ENCODE data around the gene ELMOD3. TPM values are rescaled to one million over a fixed set of nuclear protein-coding genes. Genes with fewer than 3 reads are reported as not detected.
A peak's percentile ranks its signal among the peaks of the same experiment; 100 is the strongest.
"Not testable (repeated sequence)": the region's sequence is repeated elsewhere in the genome, so short reads cannot be mapped to it uniquely, and the experiment has no call there.

Gene ELMOD3
- polyA plus RNA-seq, 1 donor: 29.0 TPM

GRCh38 chr2:85329181-85329651 is 25.4 kb upstream of the ELMOD3 start:
- H3K27me3 ChIP-seq (ENCODE audit: control insufficient read depth, insufficient read depth, low read length): no peaks in the 10 kb centered on the region
- H3K4me1 ChIP-seq (ENCODE audit: control insufficient read depth, insufficient read depth, low read length): peaks cover 19% of the 10 kb centered on the region
- no peak overlapping the region for H3K4me3 ChIP-seq (ENCODE audit: low read length)
- H3K36me3 ChIP-seq (ENCODE audit: control insufficient read depth, insufficient read depth, low read length): peaks cover 8% of the 10 kb centered on the region
- no peak for DNase-seq
- peaks cover under 1% of the 10 kb centered on the region for H3K9me3 ChIP-seq (ENCODE audit: control insufficient read depth, low read depth, low read length)
- H3K27ac ChIP-seq (ENCODE audit: low read length): no peak overlapping the region

- not testable (repeated sequence) for H3K27ac ChIP-seq (ENCODE audit: low read length); H3K4me3 ChIP-seq (ENCODE audit: low read length); H3K9me3 ChIP-seq (ENCODE audit: control insufficient read depth, low read depth, low read length); H3K27me3 ChIP-seq (ENCODE audit: control insufficient read depth, insufficient read depth, low read length); H3K36me3 ChIP-seq (ENCODE audit: control insufficient read depth, insufficient read depth, low read length); DNase-seq
- H3K4me1 ChIP-seq (ENCODE audit: control insufficient read depth, insufficient read depth, low read length): peaks cover 14% of the 10 kb centered on the region
- WGBS (ENCODE audit: insufficient coverage, low lambda C conversion rate): no CpG with 5 or more reads among the region's 3 CpGs
These were observed 24.9 kb upstream of the ELMOD3 start for GRCh38 chr2:85329701-85330100.

- Histone ChIP-seq H3K27me3 (ENCODE audit: control insufficient read depth, insufficient read depth, low read length) (no peaks in the 10 kb centered on the region), H3K4me1 (ENCODE audit: control insufficient read depth, insufficient read depth, low read length) (peaks cover 9% of the 10 kb centered on the region), H3K36me3 (ENCODE audit: control insufficient read depth, insufficient read depth, low read length) (peaks cover 4% of the 10 kb centered on the region), H3K4me3 (ENCODE audit: low read length) (no peak overlapping the region), H3K9me3 (ENCODE audit: control insufficient read depth, low read depth, low read length) (peaks cover 4% of the 10 kb centered on the region), H3K27ac (ENCODE audit: low read length) (no peak overlapping the region)
- WGBS (ENCODE audit: insufficient coverage, low lambda C conversion rate): 83% methylated on average over 1 of the region's 13 CpGs
- no peak for DNase-seq
These were observed 23.5 kb upstream of the ELMOD3 start for GRCh38 chr2:85330839-85331636.

GRCh38 chr2:85333877-85334276 is 20.7 kb upstream of the ELMOD3 start:
- H3K36me3 ChIP-seq (ENCODE audit: control insufficient read depth, insufficient read depth, low read length); H3K9me3 ChIP-seq (ENCODE audit: control insufficient read depth, low read depth, low read length); H3K4me1 ChIP-seq (ENCODE audit: control insufficient read depth, insufficient read depth, low read length); H3K4me3 ChIP-seq (ENCODE audit: low read length); H3K27me3 ChIP-seq (ENCODE audit: control insufficient read depth, insufficient read depth, low read length); DNase-seq; H3K27ac ChIP-seq (ENCODE audit: low read length): not testable (repeated sequence)
- no CpG with 5 or more reads among the region's 4 CpGs for WGBS (ENCODE audit: insufficient coverage, low lambda C conversion rate)

GRCh38 chr2:85334928-85335327 is 19.6 kb upstream of the ELMOD3 start:
- Histone ChIP-seq H3K4me1 (ENCODE audit: control insufficient read depth, insufficient read depth, low read length) (peaks cover 2% of the 10 kb centered on the region), H3K4me3 (ENCODE audit: low read length) (no peak overlapping the region), H3K27ac (ENCODE audit: low read length) (peak overlapping the region; percentile 24), H3K36me3 (ENCODE audit: control insufficient read depth, insufficient read depth, low read length) (no peaks in the 10 kb centered on the region), H3K9me3 (ENCODE audit: control insufficient read depth, low read depth, low read length) (peaks cover 4% of the 10 kb centered on the region), H3K27me3 (ENCODE audit: control insufficient read depth, insufficient read depth, low read length) (no peaks in the 10 kb centered on the region)
- DNase-seq: peak in 1 of 2 donors; percentile 76
- WGBS (ENCODE audit: insufficient coverage, low lambda C conversion rate): 20% methylated on average over 2 of the region's 2 CpGs

GRCh38 chr2:85340034-85340892 is 14.3 kb upstream of the ELMOD3 start:
- no peaks in the 10 kb centered on the region for H3K27me3 ChIP-seq (ENCODE audit: control insufficient read depth, insufficient read depth, low read length)
- no peak for DNase-seq
- no peaks in the 10 kb centered on the region for H3K9me3 ChIP-seq (ENCODE audit: control insufficient read depth, low read depth, low read length)
- no peak overlapping the region for H3K4me3 ChIP-seq (ENCODE audit: low read length)
- H3K4me1 ChIP-seq (ENCODE audit: control insufficient read depth, insufficient read depth, low read length): peaks cover 2% of the 10 kb centered on the region
- peaks cover 25% of the 10 kb centered on the region for H3K36me3 ChIP-seq (ENCODE audit: control insufficient read depth, insufficient read depth, low read length)
- H3K27ac ChIP-seq (ENCODE audit: low read length): no peak overlapping the region
- WGBS (ENCODE audit: insufficient coverage, low lambda C conversion rate): 45% methylated on average over 2 of the region's 13 CpGs

GRCh38 chr2:85341269-85342029 is 13.1 kb upstream of the ELMOD3 start:
- Histone ChIP-seq H3K4me1 (ENCODE audit: control insufficient read depth, insufficient read depth, low read length) (no peaks in the 10 kb centered on the region), H3K27ac (ENCODE audit: low read length) (no peak overlapping the region), H3K4me3 (ENCODE audit: low read length) (no peak overlapping the region), H3K36me3 (ENCODE audit: control insufficient read depth, insufficient read depth, low read length) (peaks cover 36% of the 10 kb centered on the region), H3K27me3 (ENCODE audit: control insufficient read depth, insufficient read depth, low read length) (no peaks in the 10 kb centered on the region), H3K9me3 (ENCODE audit: control insufficient read depth, low read depth, low read length) (no peaks in the 10 kb centered on the region)
- WGBS (ENCODE audit: insufficient coverage, low lambda C conversion rate): 100% methylated on average over 1 of the region's 30 CpGs
- no peak for DNase-seq

- Histone ChIP-seq H3K4me3 (ENCODE audit: low read length) (no peak overlapping the region), H3K4me1 (ENCODE audit: control insufficient read depth, insufficient read depth, low read length) (no peaks in the 10 kb centered on the region), H3K27me3 (ENCODE audit: control insufficient read depth, insufficient read depth, low read length) (no peaks in the 10 kb centered on the region), H3K9me3 (ENCODE audit: control insufficient read depth, low read depth, low read length) (no peaks in the 10 kb centered on the region), H3K36me3 (ENCODE audit: control insufficient read depth, insufficient read depth, low read length) (peaks cover 41% of the 10 kb centered on the region), H3K27ac (ENCODE audit: low read length) (no peak overlapping the region)
- WGBS (ENCODE audit: insufficient coverage, low lambda C conversion rate): 90% methylated on average over 2 of the region's 3 CpGs
- no peak for DNase-seq
These were observed 12.4 kb upstream of the ELMOD3 start for GRCh38 chr2:85342156-85342555.

- peak in 1 of 2 donors; percentile 41 for DNase-seq
- H3K9me3 ChIP-seq (ENCODE audit: control insufficient read depth, low read depth, low read length); H3K4me3 ChIP-seq (ENCODE audit: low read length); H3K27me3 ChIP-seq (ENCODE audit: control insufficient read depth, insufficient read depth, low read length); H3K27ac ChIP-seq (ENCODE audit: low read length); H3K4me1 ChIP-seq (ENCODE audit: control insufficient read depth, insufficient read depth, low read length): not testable (repeated sequence)
- WGBS (ENCODE audit: insufficient coverage, low lambda C conversion rate): no CpG with 5 or more reads among the region's 10 CpGs
- peaks cover 47% of the 10 kb centered on the region for H3K36me3 ChIP-seq (ENCODE audit: control insufficient read depth, insufficient read depth, low read length)
These were observed 11.2 kb upstream of the ELMOD3 start for GRCh38 chr2:85343207-85343895.
